Left renal cortex interstitium (tissue), 4 donors: ENCODE results near the gene LUZP2. TPM values are rescaled to one million over a fixed set of nuclear protein-coding genes. Genes with fewer than 3 reads are reported as not detected.
A peak's percentile ranks its signal among the peaks of the same experiment; 100 is the strongest.

Experiments used
- DNase-seq, 4 donors: peaks; one replicate each; pipeline ENCODE4 v3.0.0-alpha.2; 2013; ENCODE audit warnings: low read depth in 4 of 4, low spot score in 2 of 4, missing footprints in 1 of 4
- polyA plus RNA-seq, 4 donors: library from polyadenylated mRNA; unstranded; fragments of 120-200 nt; gene quantifications; one replicate each; pipeline ENCODE4 v1.2.1, GENCODE V29; 2013; ENCODE audit not compliant: insufficient read length in 4 of 4

Gene LUZP2
- 1 to 10 TPM; 1.3 to 1.6 (median 1.5) TPM for polyA plus RNA-seq

DNA sequence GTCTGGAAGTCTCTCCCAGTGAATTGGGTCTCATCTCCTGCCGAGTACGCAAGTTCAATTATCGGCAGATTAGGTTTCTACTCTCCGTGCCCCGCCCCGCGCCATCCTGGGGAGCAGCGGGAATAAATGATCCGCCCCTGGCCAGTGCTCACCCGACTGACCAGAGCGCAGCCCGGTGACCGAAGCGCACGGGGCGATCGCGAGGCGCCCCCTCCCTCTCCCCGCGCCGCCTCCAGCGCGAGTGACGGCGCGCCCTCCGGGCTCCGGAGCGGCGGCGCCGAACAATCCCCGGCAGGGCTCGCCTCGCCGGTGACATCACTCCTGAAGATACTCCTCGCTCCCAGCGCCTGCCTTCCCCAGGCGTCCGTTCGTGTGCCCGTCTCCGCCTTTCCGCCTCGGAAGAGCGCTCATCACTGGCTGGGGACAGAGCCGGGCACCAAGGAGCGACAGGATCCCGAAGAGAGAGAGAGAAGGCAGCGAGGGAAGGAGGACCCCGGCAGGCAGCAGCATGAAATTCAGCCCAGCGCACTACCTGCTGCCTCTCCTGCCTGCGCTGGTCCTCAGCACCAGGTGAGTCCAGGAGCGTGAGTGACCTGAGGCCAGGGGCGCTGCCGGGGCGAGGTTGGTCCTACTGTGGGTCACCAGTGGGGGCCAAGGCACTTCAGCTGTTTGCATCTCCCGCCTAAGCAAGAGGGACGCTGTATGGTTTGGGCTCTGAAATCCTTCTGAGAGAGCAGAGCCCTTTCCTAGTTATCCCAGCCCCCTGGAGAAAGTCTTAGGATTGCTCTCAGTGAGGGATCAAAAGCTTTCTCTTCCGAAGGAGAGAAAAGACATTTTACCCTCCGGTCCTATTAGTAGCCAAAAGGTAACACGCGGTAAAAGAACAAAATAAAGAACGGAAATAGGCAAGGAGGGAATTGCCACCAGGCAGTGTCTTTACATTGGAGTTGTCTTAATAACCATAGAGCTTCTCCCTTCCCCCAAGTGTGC is at the start of gene LUZP2:
Gene LUZP2, plus strand, starts transcription at position 318 of the 990 bp plus-strand sequence.
- DNase-seq: peak in 3 of 4 donors; percentile 41 to 49 (median 49)

DNA sequence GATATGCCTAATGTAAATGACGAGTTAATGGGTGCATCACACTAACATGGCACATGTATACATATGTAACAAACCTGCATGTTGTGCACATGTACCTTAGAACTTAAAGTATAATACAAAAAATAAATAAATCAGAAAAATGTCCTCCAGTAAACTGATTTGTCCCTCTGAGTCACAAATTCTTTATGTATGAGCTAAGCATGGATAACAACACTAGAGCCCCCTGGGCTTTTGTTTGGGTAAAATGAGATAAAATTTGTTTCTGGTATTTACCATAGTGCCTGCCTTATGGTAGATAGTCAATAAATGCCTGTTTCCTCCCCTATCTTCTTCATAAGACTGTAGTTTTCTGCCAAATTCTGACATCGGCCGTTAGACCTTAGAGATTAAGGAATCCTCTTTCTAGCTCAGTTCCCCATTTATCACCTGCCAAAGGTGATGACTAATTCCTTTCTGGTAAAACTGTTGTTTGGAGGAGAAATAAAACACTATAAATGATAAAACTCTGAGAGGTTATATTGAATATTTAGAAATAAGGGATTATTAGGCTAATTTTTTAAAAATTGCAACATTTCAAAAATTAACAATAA is 43.6 kb upstream of the LUZP2 start:
- DNase-seq: no peak

DNA sequence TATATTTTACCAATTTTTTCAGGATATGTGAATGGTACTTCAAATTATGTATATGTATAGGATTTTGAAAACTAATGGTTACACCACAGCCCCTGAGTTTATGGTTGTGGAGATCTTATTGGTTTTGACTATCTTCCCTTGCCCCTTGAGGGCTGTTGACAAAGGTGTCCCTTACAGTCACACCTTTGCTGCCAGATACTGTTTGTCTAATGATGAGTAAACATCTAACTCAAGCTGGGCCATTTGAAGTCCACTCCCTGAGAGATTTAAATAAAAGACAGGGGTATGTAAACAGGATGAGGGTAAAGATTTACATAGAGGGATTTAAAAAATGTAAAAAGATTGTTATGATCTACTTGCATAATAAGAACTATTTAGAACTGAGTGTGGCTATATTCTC is 38.9 kb upstream of the LUZP2 start:
- DNase-seq: no peak

DNA sequence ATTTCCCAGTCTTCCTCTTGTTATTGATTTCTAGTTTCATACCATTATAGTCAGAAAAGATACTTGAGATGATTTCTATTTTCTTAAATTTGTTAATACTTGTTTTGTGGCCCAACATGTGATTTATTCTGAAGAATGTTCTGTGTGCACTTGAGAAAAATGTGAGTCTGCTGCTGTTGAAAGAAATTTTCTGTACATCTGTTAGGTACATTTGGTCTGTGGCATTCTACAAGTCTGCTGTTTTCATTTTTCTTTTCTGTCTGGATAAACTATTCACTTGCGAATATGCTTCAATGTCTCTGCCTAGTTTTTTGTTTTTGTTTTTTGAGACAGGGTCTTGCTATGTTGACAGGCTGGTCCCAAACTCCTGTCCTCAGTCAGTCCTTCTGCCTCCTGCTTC is 26.4 kb upstream of the LUZP2 start:
- DNase-seq: no peak

DNA sequence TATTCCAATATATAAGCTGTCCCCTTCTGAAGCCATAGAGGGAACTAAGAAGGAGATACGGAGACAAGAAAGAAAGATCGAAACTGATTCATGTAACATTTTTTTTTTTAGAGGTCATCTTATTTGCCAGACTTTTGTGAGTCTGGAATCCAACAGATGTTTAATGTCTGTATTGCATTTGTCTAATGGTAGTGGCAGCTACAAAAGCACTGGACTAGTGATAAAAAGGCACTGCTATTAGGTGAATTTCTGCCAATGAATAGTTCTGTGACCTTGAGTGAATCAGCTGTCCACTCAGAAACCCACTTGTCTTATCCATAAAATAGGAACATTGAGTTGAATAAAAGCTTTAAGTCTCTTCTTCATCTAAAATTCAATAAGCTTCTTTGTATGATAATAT is 25.8 kb upstream of the LUZP2 start:
- DNase-seq: no peak

DNA sequence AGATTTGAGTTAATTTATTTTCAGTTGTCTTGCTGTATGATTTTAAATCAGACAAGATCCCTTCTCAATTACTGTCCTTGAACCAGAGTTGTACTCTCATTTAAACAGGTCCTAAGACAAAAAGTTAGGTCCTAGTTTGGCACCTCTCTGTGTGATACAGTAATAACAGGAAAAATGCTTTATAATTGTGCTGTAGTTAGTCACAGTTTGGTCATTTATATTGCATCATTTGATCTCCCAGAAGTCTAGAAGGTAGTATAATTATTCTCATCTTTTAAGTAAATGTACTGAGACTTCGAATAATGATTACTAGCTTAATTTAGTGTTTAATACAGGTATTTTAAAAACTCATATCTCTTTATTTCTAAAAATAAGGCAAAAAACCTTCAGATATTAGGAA is 18.1 kb upstream of the LUZP2 start:
- DNase-seq: no peak

DNA sequence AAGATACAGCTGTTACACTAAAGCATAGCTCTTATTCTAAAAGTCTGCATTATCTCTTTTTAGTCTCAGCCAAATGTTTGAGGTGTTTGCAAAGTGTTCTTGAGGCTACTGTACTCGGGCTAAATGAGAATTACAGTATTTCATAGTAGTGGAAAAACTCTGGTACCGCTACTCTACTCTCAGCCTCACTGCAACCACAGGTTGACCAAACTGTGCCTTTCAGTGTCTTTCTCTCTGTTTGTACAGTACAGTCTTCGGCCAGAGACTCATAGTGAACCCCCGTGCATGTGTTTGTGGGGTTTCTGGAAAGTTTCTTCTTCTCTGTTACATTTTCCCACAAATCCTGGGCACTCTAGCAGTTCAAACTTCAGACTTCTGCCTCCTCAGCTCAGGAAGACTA is 7.4 kb upstream of the LUZP2 start:
- DNase-seq: no peak

DNA sequence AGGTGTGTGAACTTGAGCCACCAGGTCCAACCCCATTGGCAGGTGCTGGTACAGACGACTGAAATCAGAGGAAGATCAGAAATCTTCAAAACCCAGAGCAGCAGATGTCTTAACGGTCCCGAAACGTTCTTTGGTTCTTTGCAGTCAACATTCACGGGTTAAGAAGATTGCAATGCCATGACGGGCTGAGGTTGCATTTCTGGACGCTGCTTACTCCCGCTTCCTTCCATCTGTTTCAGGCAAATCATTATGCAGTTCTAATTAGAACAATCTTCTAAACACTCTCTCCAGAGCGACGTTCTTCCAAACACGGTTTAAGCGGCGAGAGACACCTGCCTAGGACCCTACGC is 492 bp upstream of the LUZP2 start:
- peak in 2 of 4 donors; percentile 17 to 19 for DNase-seq

DNA sequence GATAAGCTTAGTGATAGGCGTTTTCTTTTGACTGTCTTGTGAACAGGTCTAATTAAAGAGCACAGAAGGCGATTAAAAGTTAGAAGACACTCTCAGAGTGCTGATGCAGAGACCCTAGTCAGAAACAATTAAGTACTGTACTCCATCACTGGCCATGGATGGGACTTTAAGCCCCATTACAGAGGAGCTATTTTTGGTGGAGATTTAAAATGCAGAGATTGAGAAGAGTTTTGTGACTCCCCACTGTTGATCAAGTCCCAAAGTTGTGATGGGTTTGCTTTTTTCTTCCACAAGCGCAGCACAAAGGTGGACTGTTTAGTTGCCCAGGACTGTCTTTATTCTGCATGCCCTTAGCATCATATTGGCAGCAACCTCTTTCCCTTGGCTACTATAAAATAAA is 978 bp downstream of the LUZP2 start:
- no peak for DNase-seq

DNA sequence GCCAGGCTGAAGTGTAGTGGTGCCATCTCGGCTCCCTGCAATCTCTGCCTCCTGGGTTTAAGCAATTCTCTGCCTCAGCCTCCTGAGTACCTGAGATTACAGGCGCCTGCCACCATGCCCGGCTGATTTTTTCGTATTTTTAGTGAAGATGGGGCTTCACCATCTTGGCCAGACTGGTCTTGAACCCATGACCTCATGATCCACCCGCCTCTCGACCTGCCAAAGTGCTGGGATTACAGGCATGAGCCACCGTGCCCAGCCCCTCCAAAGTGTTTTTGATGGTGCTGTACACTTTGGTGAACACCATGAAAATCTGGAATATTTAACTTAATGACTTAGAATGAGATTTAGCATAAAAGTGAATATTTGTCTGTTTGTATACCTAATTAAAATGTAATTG is 5.6 kb downstream of the LUZP2 start:
- no peak for DNase-seq

DNA sequence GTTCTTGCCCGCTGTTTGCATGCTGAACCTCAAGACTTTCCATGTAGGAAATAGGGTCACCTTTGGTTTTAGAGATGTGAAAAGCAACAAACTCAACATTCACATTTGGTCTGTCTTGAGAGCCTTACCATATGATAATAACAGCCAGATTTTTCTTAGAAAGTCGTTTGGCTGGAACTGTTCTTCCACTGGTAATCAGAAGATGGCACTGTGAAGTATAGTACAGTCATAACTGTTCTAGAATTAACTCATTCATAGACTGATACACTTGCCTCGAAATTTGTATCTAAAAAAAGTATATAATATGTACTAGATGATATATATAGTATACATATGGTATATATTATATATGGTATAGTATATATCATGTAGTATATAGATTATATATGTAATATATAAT is 12.3 kb downstream of the LUZP2 start:
- DNase-seq: no peak

DNA sequence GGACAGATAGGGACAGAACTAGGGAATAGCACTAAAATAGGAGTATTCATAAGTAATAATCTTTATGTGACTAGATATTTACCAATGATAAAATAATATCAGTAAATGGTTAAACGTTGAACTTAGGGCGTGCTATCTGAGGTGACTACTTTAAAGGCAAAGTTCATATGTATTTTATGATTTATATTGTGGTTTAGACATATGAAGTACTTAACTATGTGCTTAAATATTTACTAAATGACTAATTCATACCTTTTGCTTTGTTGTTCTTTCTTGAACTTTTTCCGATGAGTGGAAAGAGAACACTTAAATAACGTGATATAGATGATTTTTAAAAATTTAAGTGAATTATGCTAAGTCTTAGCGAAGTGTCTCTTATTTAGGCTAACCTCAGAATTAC is 14.7 kb downstream of the LUZP2 start:
- DNase-seq: no peak

DNA sequence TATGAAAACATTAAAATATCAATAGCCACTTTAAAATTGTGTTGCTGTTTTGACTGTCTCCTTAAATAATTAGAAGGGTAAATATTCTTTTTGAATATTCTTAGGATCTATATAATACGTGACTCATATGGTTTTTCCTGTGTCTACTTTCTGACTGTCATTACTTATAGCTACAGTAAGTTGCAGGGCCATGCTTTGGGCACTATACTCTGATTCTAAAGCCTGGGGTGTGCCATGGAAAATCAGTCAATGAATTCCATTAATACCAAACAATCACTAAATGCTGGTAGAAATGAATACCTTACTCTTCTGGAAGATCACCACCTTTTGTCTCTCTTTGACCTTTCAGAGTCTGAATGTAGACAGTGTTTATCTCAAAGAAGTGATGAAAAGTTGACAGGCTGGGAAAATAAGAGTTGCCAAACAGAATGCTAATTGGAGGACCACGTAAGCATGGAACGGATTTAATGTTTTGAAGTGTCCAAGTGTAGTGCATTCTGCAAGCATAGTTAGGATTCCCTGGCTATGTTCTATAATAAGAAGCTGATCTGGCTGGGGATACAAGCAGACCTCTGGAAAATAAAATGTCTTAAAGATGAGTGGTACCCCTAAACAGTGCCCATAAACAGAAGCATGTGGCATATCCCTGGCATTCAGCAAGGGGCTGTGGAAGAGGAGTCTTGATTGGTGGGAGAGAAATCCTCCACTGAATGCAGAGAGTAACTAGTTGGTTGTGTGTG is 16.8 kb downstream of the LUZP2 start:
- no peak for DNase-seq

DNA sequence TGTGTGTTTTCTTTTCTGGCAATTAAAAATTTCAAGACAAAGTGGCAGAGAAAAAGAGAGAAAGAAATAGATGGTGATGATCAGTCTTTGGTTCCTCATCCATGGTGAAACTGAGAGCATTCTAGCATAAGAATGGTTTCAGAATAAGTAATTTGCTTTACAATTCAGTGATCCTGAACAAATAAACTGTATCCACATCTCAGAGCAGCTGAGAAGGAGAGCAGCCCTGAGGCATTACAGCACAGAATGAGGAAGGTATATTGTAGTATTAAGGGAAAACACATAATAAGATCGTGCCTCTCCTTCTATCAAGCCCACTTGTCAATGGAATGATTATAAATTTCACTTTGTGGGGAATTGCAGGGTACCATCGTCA is 17.4 kb downstream of the LUZP2 start:
- no peak for DNase-seq

DNA sequence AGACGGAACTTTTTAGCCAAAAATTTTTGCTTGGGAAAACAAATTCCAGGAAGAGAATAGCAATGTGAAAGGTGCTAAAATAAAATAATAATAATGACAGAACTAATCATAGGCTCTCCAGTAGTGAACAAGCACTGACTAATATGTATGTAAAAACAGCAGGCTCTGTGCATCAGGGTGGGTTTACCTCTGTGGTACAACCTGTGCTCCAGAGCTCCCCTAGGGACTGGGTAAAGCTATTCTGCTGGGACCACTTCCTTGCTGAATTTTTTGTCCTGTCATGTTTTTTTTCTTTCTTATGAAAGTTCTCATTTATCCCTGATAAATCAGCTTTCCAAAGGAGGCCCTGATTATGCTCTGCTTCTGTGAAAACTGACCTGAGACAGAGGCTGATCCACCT is 18.8 kb downstream of the LUZP2 start:
- no peak for DNase-seq

DNA sequence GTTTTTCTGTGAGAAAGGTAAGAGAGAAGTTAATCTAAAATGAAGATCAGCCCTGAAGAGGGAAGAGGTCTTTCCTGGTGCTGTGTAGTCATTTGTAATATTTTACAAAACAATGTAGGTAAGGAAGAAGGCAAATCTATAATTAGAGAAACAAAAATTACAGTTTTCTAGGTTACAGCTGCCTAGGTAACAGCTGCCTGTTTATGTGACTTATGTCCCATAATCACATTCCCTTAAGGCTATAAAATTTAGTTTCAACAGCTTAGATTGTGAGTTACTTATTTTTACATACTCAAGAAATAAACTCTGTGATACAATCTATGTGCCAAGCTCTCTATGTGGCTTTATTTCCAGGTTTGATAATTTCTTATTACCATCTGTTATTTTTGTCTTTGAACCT is 19.8 kb downstream of the LUZP2 start:
- DNase-seq: no peak

DNA sequence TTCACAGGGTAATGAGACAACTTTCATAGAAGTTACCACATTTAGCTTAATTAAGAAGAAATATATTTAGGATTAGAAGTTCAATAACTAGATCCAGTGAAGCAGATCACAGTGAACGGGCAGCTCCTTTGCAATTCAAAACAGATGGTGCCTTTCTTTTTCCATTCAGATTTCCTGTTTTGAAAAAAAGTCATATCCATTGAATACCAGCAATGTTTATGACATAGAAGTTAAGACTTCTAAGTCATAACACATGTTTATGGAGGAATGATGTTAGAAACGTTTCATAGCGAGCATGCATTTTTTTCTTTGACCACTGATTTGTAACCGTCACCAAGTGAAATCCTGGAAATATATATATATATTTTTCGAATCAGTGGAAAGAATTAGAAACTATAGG is 24.7 kb downstream of the LUZP2 start:
- no peak for DNase-seq

DNA sequence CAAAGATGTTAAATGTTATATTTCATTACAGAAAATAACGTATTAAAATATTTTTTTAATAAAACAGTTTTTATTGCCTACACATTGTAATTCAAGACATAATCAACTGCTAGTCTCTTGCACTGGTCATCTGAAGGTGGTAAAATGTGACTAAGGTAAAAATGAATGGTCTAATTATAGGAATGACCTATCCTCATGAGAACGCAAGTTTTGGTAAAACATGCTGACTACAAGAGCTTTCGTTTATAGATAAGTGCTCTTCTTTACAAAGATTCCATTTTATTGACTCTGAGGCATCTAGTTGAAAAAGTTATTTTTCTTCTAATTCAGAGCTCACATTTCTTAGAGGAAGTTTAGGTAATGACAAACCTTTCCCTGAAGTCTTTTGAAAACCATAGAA is 27.3 kb downstream of the LUZP2 start:
- DNase-seq: no peak

DNA sequence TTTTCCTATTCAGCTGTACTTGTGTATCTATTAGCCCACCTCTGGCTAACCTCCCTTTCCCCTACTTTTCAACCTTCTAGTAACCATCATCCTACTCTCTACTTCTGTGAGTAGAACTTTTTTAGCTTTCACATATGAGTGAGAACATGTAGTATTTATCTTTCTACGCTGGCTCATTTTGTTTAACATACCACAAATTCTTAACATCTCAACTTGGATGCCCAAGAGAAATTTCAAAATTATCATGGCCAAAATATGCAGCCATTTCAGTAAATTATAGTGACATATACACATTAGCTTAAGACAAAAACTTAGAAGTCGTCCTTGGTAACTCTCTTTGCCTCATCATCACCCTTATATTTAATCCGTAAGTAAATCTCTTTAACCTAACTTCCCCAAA is 34.7 kb downstream of the LUZP2 start:
- no peak for DNase-seq

DNA sequence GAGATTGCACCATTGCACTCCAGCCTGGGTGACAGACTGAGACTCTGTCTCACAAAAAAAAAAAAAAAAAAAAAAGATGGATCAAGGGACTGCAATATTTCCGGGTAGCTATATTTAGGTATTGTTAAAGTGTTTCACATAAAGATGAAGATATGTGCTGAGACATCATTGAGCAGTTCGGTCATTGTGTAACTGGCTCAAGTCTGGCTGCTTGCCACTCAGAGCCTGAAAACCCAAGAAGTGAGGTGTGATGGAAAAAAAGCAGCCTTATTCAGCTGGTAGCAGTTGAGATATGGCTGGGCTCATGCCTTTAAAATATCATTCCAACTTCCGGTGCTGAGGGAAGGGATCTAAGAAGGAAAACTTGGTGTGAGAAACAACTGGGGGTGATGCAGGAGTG is 46.9 kb downstream of the LUZP2 start:
- DNase-seq: no peak

DNA sequence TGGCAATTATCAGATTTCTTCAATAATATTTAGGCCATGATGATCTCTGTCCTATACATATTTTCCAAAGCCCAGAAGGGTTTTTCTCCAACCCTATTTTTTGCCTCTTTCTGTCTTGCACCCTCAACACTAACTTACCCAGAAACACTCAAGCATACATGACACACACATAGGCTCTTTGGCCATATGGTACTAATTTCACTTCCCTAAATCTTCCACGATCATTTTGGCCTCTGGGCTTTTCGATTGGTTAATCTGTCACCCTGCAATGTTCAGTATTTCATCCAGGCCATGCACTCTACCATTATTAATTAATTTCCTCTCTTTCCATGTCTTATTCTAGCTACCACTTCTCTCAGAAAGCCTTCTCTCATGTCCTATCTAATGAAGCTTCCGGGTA is 59.8 kb downstream of the LUZP2 start:
- no peak for DNase-seq

DNA sequence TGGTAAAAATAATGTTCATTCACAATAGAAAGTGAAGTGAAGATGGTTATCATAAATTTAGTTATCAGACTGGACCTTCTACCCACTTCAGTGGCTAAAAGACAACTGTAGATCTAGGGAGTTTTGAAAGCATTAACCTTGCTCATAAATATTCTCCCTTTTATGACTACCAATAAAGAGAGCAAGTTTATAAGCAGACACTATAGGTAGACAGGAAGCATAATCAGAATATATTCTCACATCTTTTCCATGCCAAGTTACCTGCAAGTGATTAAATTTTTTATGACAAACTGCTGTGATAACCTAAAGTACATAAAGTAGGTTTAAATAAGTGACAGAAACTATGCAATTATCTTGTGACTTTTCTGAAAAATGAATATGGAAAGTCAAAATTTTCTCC is 62.5 kb downstream of the LUZP2 start:
- no peak for DNase-seq
